Measurements from ENCODE around the gene DNAJC27.

Gene DNAJC27

GRCh38 chr2:24919506-24920097 lies 52.2 kb downstream of the DNAJC27 start:
- no peaks in the 10 kb centered on the region for H3K9me3 ChIP-seq (ENCODE audit: severe bottlenecking)
- peak overlapping the region; percentile 68 for H3K4me3 ChIP-seq (ENCODE audit: low read depth, low read length)
- peak; percentile 33 for DNase-seq
- no peaks in the 10 kb centered on the region for H3K27me3 ChIP-seq (ENCODE audit: insufficient read depth, low read depth, severe bottlenecking)
- H3K27ac ChIP-seq: peak overlapping the region; percentile 44
- no peak for TF ChIP-seq CTCF (IDR thresholded peaks at IDR 0.05; ENCODE audit: low read depth, low read length)
- peaks cover 39% of the 10 kb centered on the region for H3K36me3 ChIP-seq

DNA sequence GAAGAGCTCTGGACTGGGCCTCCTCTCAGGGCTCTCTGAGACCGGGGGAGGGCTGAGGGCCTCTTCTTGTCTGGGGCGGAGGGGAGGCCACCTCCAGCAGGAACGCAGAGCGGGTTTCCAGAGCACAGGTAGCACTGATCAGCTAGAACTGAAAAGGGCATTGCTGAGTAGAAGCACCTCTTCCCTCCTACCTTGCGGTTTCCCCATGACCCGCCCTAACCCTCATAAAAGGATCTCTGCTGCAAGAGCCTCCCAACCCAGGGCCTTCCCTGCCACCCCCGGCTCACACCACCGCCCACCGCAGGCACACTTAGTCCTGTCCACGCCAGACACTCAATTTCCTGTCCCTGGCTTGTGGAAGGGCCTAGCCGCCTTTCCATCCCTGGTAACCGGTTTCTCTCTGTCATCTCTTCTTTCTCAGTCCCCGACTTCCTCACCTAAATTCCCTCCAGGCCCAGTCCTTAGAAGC lies 52.7 kb downstream of the DNAJC27 start:
- Histone ChIP-seq H3K4me3 (ENCODE audit: low read depth, low read length) (peak overlapping the region; percentile 68), H3K27ac (peak overlapping the region; percentile 44), H3K27me3 (ENCODE audit: insufficient read depth, low read depth, severe bottlenecking) (no peaks in the 10 kb centered on the region), H3K9me3 (ENCODE audit: severe bottlenecking) (no peaks in the 10 kb centered on the region), H3K36me3 (peaks cover 42% of the 10 kb centered on the region)
- no peak for TF ChIP-seq CTCF (IDR thresholded peaks at IDR 0.05; ENCODE audit: low read depth, low read length)
- peak; percentile 45 for DNase-seq

DNA sequence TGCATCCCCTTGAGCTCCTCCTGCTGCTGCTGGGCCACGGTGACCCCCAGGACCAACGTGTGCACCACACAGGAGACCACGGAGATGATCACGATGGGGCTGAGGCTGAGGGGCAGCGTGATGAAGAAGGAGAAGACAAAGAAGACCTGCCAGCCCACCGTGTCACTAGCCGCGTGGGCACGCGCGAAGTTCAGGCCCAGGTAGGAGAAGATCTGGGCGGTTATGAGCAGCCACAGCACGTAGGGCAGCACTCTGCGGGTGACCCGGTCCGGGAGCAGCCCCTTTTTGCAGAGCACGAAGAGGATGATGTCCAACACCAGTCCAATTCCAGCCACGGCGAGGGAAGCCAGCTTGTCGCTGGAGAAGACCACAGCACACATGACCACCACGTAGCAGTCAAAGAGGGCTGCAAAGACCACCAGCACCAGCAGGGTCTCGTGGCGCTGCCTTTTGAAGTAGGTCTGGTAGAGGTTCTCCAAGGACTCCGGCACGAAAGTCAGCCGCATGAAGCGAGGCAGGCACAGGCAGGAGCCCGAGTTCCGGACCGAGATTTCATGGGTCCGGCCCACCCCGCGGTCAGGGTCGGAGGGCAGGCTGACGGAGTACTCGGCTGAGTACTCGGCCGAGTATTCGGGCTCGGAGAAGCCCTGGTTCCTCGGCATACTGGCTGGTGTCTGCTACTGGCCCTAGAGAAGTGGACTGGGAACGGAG lies 53.3 kb downstream of the DNAJC27 start:
- Histone ChIP-seq H3K27ac (peak overlapping the region; percentile 44; the same call in 1 of the 2 replicates), H3K9me3 (ENCODE audit: severe bottlenecking) (no peaks in the 10 kb centered on the region), H3K4me3 (ENCODE audit: low read depth, low read length) (no peak overlapping the region), H3K27me3 (ENCODE audit: insufficient read depth, low read depth, severe bottlenecking) (no peaks in the 10 kb centered on the region), H3K36me3 (peaks cover 43% of the 10 kb centered on the region)
- no peak for DNase-seq
- TF ChIP-seq CTCF (IDR thresholded peaks at IDR 0.05; ENCODE audit: low read depth, low read length): no peak

DNA sequence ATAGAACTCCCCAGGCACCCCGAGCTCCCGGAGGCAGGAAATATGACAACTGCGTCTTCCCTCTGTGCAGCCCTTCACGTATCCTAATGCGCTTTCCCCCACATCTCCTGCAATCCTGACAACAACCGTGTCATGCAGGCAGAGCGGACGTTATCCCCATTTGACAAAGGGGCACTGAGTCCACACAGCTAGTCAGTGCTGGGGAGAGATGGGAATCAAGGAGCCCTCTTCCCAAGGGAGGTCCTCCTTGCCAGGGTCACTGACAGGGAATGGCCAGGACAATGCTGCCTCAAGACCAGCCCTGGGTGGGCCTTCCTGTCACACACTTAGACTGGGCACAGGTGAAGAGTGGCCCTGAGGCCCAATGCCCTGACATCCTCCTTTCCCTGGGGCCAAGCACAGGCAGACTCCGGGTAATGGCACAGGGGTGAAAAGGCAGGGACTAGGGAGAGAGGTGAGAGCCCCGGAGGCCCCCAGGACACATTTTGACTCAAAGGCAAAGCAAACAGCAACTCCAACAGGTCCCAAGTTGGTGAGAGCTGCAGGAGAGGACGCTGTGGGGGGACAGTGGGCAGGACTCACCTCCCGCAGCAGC lies 53.9 kb downstream of the DNAJC27 start:
- no peaks in the 10 kb centered on the region for H3K27me3 ChIP-seq (ENCODE audit: insufficient read depth, low read depth, severe bottlenecking)

GRCh38 chr2:24917086-24917485 lies 54.7 kb downstream of the DNAJC27 start:
- no peak overlapping the region for H3K4me3 ChIP-seq (ENCODE audit: low read depth, low read length)
- TF ChIP-seq CTCF (IDR thresholded peaks at IDR 0.05; ENCODE audit: low read depth, low read length): no peak
- no peak overlapping the region for H3K27ac ChIP-seq
- peaks cover 53% of the 10 kb centered on the region for H3K36me3 ChIP-seq
- no peak for DNase-seq
- H3K9me3 ChIP-seq (ENCODE audit: severe bottlenecking): no peaks in the 10 kb centered on the region
- H3K27me3 ChIP-seq (ENCODE audit: insufficient read depth, low read depth, severe bottlenecking): no peaks in the 10 kb centered on the region

More for the DNA sequence above, 53.9 kb downstream of the DNAJC27 start:
- peaks cover 47% of the 10 kb centered on the region for H3K36me3 ChIP-seq
- no peak for TF ChIP-seq CTCF (IDR thresholded peaks at IDR 0.05; ENCODE audit: low read depth, low read length)
- no peak overlapping the region for H3K4me3 ChIP-seq (ENCODE audit: low read depth, low read length)
- H3K9me3 ChIP-seq (ENCODE audit: severe bottlenecking): no peaks in the 10 kb centered on the region
- no peak for DNase-seq
- no peak overlapping the region for H3K27ac ChIP-seq

Data from WERI-Rb-1 (cell line).